DND-41 (cell line): Measurements from ENCODE around the gene KLHL8.

Source experiments
- CTCF ChIP-seq: IDR thresholded peaks from 2 replicates; pipeline ENCODE4 v1.5.1; 2012; ENCODE audit warnings: borderline replicate concordance, low read length, moderate library complexity, mild to moderate bottlenecking; ENCODE audit not compliant: poor library complexity, severe bottlenecking; ENCODE audit errors: extremely low read depth
- EZH2 ChIP-seq: IDR thresholded peaks from 3 replicates; pipeline ENCODE4 v1.6.1; 2012; ENCODE audit warnings: borderline replicate concordance, low read depth, mild to moderate bottlenecking, moderate library complexity, low read length, inconsistent platforms; ENCODE audit not compliant: severe bottlenecking

DNA sequence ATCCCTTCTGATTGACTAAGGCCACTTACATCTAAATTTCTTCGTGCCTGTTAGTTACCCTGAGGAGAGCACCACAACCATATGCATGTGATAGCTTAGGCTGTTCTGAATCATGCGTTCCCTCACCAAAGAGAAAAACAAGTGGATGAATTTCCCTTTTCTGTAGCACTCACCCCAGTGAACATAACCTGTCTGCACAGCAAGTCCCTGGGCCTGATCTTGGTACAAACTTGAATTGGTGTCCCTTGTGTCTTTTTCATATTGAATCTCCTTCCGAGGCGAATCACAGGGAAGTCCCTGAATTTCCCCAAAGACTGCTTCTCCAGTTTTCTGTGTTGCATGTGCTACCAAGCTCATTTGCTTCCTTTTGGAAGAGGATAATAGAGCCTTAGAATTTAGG is 100.4 kb downstream of the KLHL8 start:
- TF ChIP-seq CTCF, result no peak
- no peak for TF ChIP-seq EZH2
